Endodermal cell (in vitro differentiated cells): Measurements from ENCODE around the gene GP1BA. TPM values are rescaled to one million over a fixed set of nuclear protein-coding genes. Genes with fewer than 3 reads are reported as not detected.

Source experiments
- DNase-seq: peaks from one replicate; pipeline ENCODE4 v3.0.0-alpha.2; 2017
- H3K27ac ChIP-seq: 2 replicates; pipeline ENCODE4 v1.5.1; 2013; ENCODE audit warnings: mild to moderate bottlenecking, low read depth, low read length, moderate library complexity
- H3K27me3 ChIP-seq: 2 replicates; pipeline ENCODE4 v1.6.1; 2013; ENCODE audit warnings: mild to moderate bottlenecking, low read length, moderate library complexity; ENCODE audit not compliant: insufficient read depth, control insufficient read depth, poor library complexity, severe bottlenecking
- H3K36me3 ChIP-seq: 2 replicates; pipeline ENCODE4 v1.7.0; 2013; ENCODE audit warnings: mild to moderate bottlenecking, low read length, moderate library complexity; ENCODE audit not compliant: control insufficient read depth, insufficient read depth
- H3K4me1 ChIP-seq: one replicate; pipeline ENCODE4 v1.7.0; 2013; ENCODE audit warnings: low read length; ENCODE audit not compliant: control insufficient read depth, insufficient read depth
- H3K4me3 ChIP-seq: 2 replicates; pipeline ENCODE4 v1.5.1; 2013; ENCODE audit warnings: mild to moderate bottlenecking, low read length, moderate library complexity
- H3K9ac ChIP-seq: 2 replicates; pipeline ENCODE4 v1.6.1; 2013; ENCODE audit warnings: mild to moderate bottlenecking, low read length, moderate library complexity; ENCODE audit not compliant: poor library complexity, severe bottlenecking; ENCODE audit errors: extremely low read depth
- H3K9me3 ChIP-seq: 2 replicates; pipeline ENCODE4 v1.6.1; 2013; ENCODE audit warnings: mild to moderate bottlenecking, low read length, moderate library complexity; ENCODE audit not compliant: control insufficient read depth
- H3K27ac Mint-ChIP-seq: 2 replicates; pipeline ENCODE4 v1.8.0; 2020; ENCODE audit warnings: mixed read lengths
- H3K27me3 Mint-ChIP-seq: 2 replicates; pipeline ENCODE4 v1.8.0; 2021; ENCODE audit warnings: mild to moderate bottlenecking, mixed read lengths; ENCODE audit not compliant: insufficient read depth
- H3K36me3 Mint-ChIP-seq: 2 replicates; pipeline ENCODE4 v1.8.0; 2020; ENCODE audit warnings: low read depth, mixed read lengths
- H3K4me1 Mint-ChIP-seq: 2 replicates; pipeline ENCODE4 v1.8.0; 2020; ENCODE audit warnings: mixed read lengths
- H3K4me3 Mint-ChIP-seq: 2 replicates; pipeline ENCODE4 v1.8.0; 2020; ENCODE audit warnings: mild to moderate bottlenecking, moderate library complexity, mixed read lengths
- H3K9me3 Mint-ChIP-seq: 2 replicates; pipeline ENCODE4 v1.8.0; 2020; ENCODE audit warnings: mild to moderate bottlenecking, mixed read lengths
- CTCF ChIP-seq: fragments of 200-600 bp; sonication (generic); conservative IDR thresholded peaks from 2 replicates; pipeline ENCODE4 v1.5.0; 2021; ENCODE audit warnings: antibody characterized with exemption, mild to moderate bottlenecking
- WGBS, 2 experiments: methylation state at CpG; one replicate each; pipeline versions ENCODE4 v1.1.5 to v1.1.7; 2013; ENCODE audit warnings: missing lambda C conversion rate in 2 of 2, mixed read lengths in 1 of 2; ENCODE audit not compliant: insufficient coverage in 1 of 2, insufficient read length in 1 of 2; 5-methylcytosine and 5-hydroxymethylcytosine counted together
- total RNA-seq, 2 donors: library from RNA; stranded (reverse); fragmentation: NEBNext Ultra II Directional in 1 of 2; extraction: Animal tissue kit (Norgen Biotek cat#: 25700) in 1 of 2; gene quantifications; 2 replicates in 1 of 2; 3 replicates in 1 of 2; pipeline ENCODE4 v1.2.1, GENCODE V29; 2021

Gene GP1BA
- total RNA-seq, 2 donors from 2014 or later, result not detected

DNA sequence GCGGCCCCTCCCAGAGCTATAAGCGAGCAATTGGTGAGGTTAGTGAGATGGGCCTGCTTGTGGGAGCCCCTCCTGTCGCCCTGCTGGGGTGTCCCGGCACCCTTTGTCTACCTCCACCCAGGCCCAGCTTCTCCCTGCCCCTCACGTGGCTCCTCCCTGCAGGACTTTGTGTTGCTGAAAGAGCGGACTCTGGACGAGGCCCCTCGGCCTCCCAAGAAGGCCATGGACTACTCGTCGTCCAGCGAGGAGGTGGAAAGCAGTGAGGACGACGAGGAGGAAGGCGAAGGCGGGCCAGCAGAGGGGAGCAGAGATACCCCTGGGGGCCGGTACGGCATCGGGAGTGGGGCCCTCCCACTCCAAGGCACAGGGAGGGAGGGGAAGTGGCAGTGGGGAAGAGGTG, 38.8 kb upstream of the GP1BA start:
- H3K4me1 Mint-ChIP-seq, result no peaks in the 10 kb centered on the region
- TF ChIP-seq CTCF, result no peak
- Histone ChIP-seq H3K27ac (no peak overlapping the region), H3K9me3 (no peaks in the 10 kb centered on the region), H3K27me3 (no peaks in the 10 kb centered on the region), H3K4me3 (no peak overlapping the region), H3K4me1 (no peaks in the 10 kb centered on the region), H3K9ac (no peak overlapping the region), H3K36me3 (peaks cover 43% of the 10 kb centered on the region)
- no peak overlapping the region for H3K4me3 Mint-ChIP-seq
- 90 to 98% methylated on average over 7 to 18 of the region's 18 CpGs for WGBS, 2 experiments
- H3K9me3 Mint-ChIP-seq, result no peaks in the 10 kb centered on the region
- no peak overlapping the region for H3K27ac Mint-ChIP-seq
- DNase-seq, result peak; percentile 40
- peaks cover 34% of the 10 kb centered on the region for H3K36me3 Mint-ChIP-seq
- H3K27me3 Mint-ChIP-seq, result no peaks in the 10 kb centered on the region

- Mint-ChIP-seq H3K36me3 (peaks cover 30% of the 10 kb centered on the region), H3K4me1 (no peaks in the 10 kb centered on the region), H3K27me3 (no peaks in the 10 kb centered on the region), H3K4me3 (no peak overlapping the region), H3K27ac (no peak overlapping the region), H3K9me3 (no peaks in the 10 kb centered on the region)
- no peak overlapping the region for H3K4me3 ChIP-seq
- 95% methylated on average over 18 to 31 of the region's 31 CpGs for WGBS, 2 experiments
- no peaks in the 10 kb centered on the region for H3K27me3 ChIP-seq
- H3K9ac ChIP-seq, result no peak overlapping the region
- H3K36me3 ChIP-seq, result peaks cover 39% of the 10 kb centered on the region
- no peak overlapping the region for H3K27ac ChIP-seq
- no peaks in the 10 kb centered on the region for H3K9me3 ChIP-seq
- no peak for TF ChIP-seq CTCF
- H3K4me1 ChIP-seq, result no peaks in the 10 kb centered on the region
- peak; percentile 46 for DNase-seq
Measured at GRCh38 chr17:4893721-4894560, 38.1 kb upstream of the GP1BA start.

GRCh38 chr17:4895121-4895520, 37.0 kb upstream of the GP1BA start:
- H3K27ac Mint-ChIP-seq, result no peak overlapping the region
- DNase-seq, result peak; percentile 44
- H3K9ac ChIP-seq, result no peak overlapping the region
- peaks cover 7% of the 10 kb centered on the region for H3K27me3 Mint-ChIP-seq
- H3K36me3 Mint-ChIP-seq, result peaks cover 26% of the 10 kb centered on the region
- no peaks in the 10 kb centered on the region for H3K4me1 ChIP-seq
- 94 to 98% methylated on average over 7 to 13 of the region's 13 CpGs for WGBS, 2 experiments
- H3K36me3 ChIP-seq, result peaks cover 38% of the 10 kb centered on the region
- no peak overlapping the region for H3K4me3 Mint-ChIP-seq
- H3K9me3 ChIP-seq, result no peaks in the 10 kb centered on the region
- no peaks in the 10 kb centered on the region for H3K27me3 ChIP-seq
- no peak for TF ChIP-seq CTCF
- no peaks in the 10 kb centered on the region for H3K4me1 Mint-ChIP-seq
- H3K27ac ChIP-seq, result no peak overlapping the region
- H3K4me3 ChIP-seq, result no peak overlapping the region
- H3K9me3 Mint-ChIP-seq, result no peaks in the 10 kb centered on the region
